Panc1 (cell line): Measurements from ENCODE around the gene RFX2. TPM values are rescaled to one million over a fixed set of nuclear protein-coding genes. Genes with fewer than 3 reads are reported as not detected.
A peak's percentile ranks its signal among the peaks of the same experiment; 100 is the strongest.

Experiments
- ATAC-seq: fragments of 200-7000 bp; cut with Tn5 transposase; 2 replicates; pipeline ENCODE4 v1.9.1; 2020; ENCODE audit warnings: mild to moderate bottlenecking, moderate library complexity
- BruUV-seq: library from RNA; stranded (reverse); fragments of 400-500 nt; replicated peaks from 2 replicates; lab custom pipeline; 2021; lab: Mats Ljungman, UMichigan
- CTCF ChIA-PET: fragments of 300-600 bp; sonication (Branson Sonifier 250); formaldehyde crosslinking; loops from one replicate; lab custom pipeline; 2022; ENCODE audit warnings: antibody characterized with exemption; lab: Charles Lee
- POLR2A ChIA-PET: fragments of 300-600 bp; sonication (Branson Sonifier 250); formaldehyde crosslinking; loops from one replicate; lab custom pipeline; 2022; ENCODE audit warnings: antibody characterized with exemption; lab: Charles Lee
- DNase-seq: peaks from one replicate; pipeline ENCODE4 v3.0.0-alpha.2; 2010; ENCODE audit warnings: low read depth, low spot score
- H3K27ac ChIP-seq: 2 replicates; pipeline ENCODE4 v1.5.1; 2011; ENCODE audit warnings: mild to moderate bottlenecking, low read length, inconsistent platforms
- H3K27me3 ChIP-seq: fragments of 200-500 bp; sonication (Bioruptor generic); 2 replicates; pipeline ENCODE4 v1.6.0; 2014; ENCODE audit warnings: low read length, inconsistent platforms; ENCODE audit not compliant: control insufficient read depth, insufficient read depth
- H3K36me3 ChIP-seq: fragments of 200-500 bp; sonication (Bioruptor generic); 2 replicates; pipeline ENCODE4 v1.5.1; 2014; ENCODE audit warnings: inconsistent platforms, mild to moderate bottlenecking, low read length, moderate library complexity; ENCODE audit not compliant: control insufficient read depth, insufficient read depth
- H3K4me1 ChIP-seq: 2 replicates; pipeline ENCODE4 v1.5.1; 2011; ENCODE audit warnings: inconsistent platforms, mild to moderate bottlenecking, low read length, moderate library complexity; ENCODE audit not compliant: control insufficient read depth, insufficient read depth
- H3K4me3 ChIP-seq, 2 experiments: 2 replicates each; pipeline ENCODE4 v1.5.1; 2011 to 2012; ENCODE audit warnings: low read depth in 2 of 2, low read length in 2 of 2, mild to moderate bottlenecking in 2 of 2, inconsistent platforms in 1 of 2, moderate library complexity in 1 of 2
- H3K9me3 ChIP-seq: fragments of 200-500 bp; sonication (Bioruptor generic); 2 replicates; pipeline ENCODE4 v1.5.1; 2014; ENCODE audit warnings: low read depth, mild to moderate bottlenecking, inconsistent platforms, low read length, moderate library complexity; ENCODE audit not compliant: control insufficient read depth, insufficient read depth
- CTCF ChIP-seq: fragments of 450-650 bp; IDR thresholded peaks from 2 replicates; pipeline ENCODE4 v1.5.1; 2017; ENCODE audit warnings: mild to moderate bottlenecking
- POLR2AphosphoS5 ChIP-seq: IDR thresholded peaks from 2 replicates; pipeline ENCODE4 v1.6.1; 2012; ENCODE audit warnings: mild to moderate bottlenecking, low read depth, low read length, moderate library complexity
- REST ChIP-seq, 2 experiments: IDR thresholded peaks; 2 replicates each; pipeline ENCODE4 v1.6.1; 2011 to 2012; ENCODE audit warnings: low read depth in 2 of 2, control low read depth in 1 of 2, low read length in 1 of 2, mild to moderate bottlenecking in 1 of 2, moderate library complexity in 1 of 2; ENCODE audit not compliant: insufficient read depth in 1 of 2
- SIN3A ChIP-seq: IDR thresholded peaks from 2 replicates; pipeline ENCODE4 v1.6.1; 2012; ENCODE audit warnings: low read depth, mild to moderate bottlenecking, low read length, moderate library complexity, borderline replicate concordance; ENCODE audit not compliant: insufficient read depth
- TCF7L2 ChIP-seq: IDR thresholded peaks from 2 replicates; pipeline ENCODE4 v1.6.1; 2011; ENCODE audit warnings: mild to moderate bottlenecking, low read depth, low read length, inconsistent platforms
- in situ Hi-C: cut with HindIII; loops from 2 replicates; pipeline ENCODE4 v1.10.0; 2016; ENCODE audit warnings: low sequenced_read_pairs, low pct_unique_long_range_greater_than_20kb
- intact Hi-C: fragments of 100-400 bp; cut with micrococcal nuclease; formaldehyde crosslinking; loops from one replicate; pipeline ENCODE4 v1.10.0; 2022; ENCODE audit not compliant: unreplicated experiment
- total RNA-seq: library from RNA; stranded (reverse); gene quantifications from one replicate; pipeline ENCODE4 v1.2.1, GENCODE V29; 2021; ENCODE audit not compliant: unreplicated experiment

RFX2 gene
- total RNA-seq, 1 experiment from 2014 or later, result 8.0 TPM

- ChIA-PET CTCF (interaction anchor here (0.7 kb wide), 1 partner anchor 415 kb away, joined by 3 read pairs; the partner anchor contains the start of gene GTF2F1), POLR2A (no interaction called here)
- intact Hi-C loops, result no loop called here
Measured at GRCh38 chr19:5977785-5978605, 132.3 kb downstream of the RFX2 start, which contains the start of gene RANBP3. Gene RANBP3, minus strand, starts transcription at chr19:5978140. Its CDS starts 58 bp downstream, at chr19:5978082.

More at GRCh38 chr19:5977785-5978605, 132.3 kb downstream of the RFX2 start, which contains the start of gene RANBP3:
- BruUV-seq, result no TSS peak
- ATAC-seq (peak; percentile 97), DNase-seq (peak; percentile 89)
- H3K36me3 ChIP-seq, result no peaks in the 10 kb centered on the region; the same call in 1 of the 2 replicates
- peak within 1 kb of the TSS; percentile 85 for H3K27ac ChIP-seq
- no peaks in the 10 kb centered on the region for H3K9me3 ChIP-seq
- H3K4me3 ChIP-seq, result peak within 1 kb of the TSS; percentile 82
- in situ Hi-C loops, result no loop called here
- peaks cover 7% of the 10 kb centered on the region for H3K4me1 ChIP-seq
- no peaks in the 10 kb centered on the region for H3K27me3 ChIP-seq
- TF ChIP-seq CTCF (no peak), REST (IDR thresholded peaks at IDR 0.05; ENCODE audit: insufficient read depth in 1 of 2, low read depth in 2 of 2, low read length in 1 of 2) (no peak), TCF7L2 (no peak), SIN3A (peak; percentile 21; the same call in 1 of the 2 replicates), POLR2AphosphoS5 (peak; percentile 68)
